GM19238 (cell line): ENCODE measurements around the gene MYO1B.

Experiments
- DNase-seq: peaks from one replicate; pipeline ENCODE4 v3.0.0; 2011; ENCODE audit warnings: low spot score; ENCODE audit not compliant: insufficient read length

MYO1B gene

DNA sequence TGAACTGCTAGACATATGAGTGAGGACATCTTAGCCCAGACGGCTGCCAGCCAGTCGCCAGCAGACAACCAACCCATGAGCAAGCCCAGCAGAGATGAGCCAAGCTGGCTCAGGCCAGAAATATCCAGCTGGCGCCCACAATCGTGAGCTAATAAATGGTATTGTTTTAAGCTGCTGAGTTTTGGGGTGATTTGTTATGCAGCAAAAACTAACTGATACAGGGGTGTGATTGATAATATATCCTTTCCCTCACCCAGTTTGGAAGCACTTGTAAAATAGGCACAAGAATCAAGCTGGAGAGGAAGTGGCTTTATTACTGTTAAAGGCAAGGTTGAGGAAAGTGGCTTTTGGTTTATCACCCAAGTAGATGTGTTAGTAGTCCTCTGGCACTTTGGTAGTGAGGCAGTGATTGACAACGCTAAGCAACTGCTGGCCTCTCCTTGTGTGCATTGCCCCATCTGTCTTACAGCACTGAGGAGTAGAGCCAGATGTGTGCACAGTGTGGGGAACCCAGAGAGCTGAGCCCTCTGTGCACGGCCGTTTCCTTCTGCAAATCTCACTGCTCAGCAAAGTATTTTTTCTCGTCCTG lies 110.1 kb downstream of the MYO1B start:
- no peak for DNase-seq

DNA sequence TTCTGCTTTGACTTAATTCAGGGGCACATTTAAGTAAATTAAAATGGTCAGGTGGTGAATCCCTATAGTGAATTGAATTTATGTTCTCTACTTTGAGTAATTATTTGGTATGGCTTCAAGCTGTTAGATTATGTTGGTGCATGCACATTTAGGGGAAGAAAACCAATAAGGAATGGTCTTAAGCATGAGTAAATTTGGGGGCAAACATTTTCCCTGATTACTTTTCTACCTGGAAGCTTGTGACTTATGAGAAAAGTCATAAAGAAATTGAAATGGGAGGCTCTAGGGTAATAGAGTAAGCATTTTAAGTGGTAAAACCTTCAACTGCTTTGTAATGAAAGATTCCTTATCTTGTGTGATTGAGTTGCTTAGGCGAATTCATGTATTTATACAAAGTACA lies 112.5 kb downstream of the MYO1B start:
- DNase-seq, result no peak

DNA sequence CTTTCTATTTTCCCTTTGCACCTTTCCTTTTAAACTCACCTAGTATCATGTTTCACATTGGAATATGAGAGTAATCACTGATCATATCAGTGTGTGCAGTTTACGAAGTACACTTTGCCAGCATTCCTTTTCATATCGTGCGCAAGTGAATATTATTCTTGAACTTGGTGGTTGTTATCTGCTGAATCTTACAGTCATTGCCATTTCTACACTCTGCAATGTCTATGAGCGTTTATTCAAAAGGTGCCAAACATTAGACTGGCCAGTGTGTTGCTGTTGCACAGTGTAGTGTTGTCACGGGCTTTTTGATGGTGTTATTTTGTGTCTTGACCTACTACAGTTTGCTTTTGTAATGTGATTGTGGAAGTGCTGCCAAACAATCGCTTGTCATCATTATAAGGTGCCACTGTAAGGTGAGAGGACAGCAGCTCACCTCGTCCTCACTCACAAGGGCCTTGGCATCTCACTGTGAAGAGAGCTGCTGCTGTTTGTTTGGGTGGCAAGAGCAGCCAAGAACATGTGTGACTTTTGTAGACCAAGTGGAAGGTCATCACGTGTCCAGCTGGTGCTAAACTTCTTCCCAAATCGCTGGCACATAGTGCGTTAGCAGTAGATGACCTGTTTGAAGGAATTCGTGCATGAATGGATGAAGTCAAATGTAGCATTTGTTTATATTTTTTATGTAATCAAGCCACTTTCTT lies 113.3 kb downstream of the MYO1B start:
- no peak for DNase-seq

DNA sequence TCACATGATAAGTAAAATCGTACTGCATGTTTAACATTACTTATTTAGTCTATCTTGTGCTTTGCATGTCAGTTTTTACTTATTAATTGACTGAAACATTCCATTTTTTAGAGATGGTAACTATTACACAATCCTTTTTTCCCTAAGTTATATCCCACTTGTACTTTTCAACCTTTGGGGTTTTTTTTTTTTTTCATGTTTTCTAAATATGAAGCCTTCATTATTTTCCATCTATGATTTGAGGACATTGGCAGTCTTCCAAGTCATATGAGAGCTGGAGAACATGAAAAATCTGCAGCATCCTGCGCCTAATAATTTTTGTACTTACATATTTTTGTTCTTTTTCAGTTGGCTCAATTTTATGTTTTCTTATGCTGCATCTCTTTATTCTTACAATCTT lies 113.9 kb downstream of the MYO1B start:
- no peak for DNase-seq

DNA sequence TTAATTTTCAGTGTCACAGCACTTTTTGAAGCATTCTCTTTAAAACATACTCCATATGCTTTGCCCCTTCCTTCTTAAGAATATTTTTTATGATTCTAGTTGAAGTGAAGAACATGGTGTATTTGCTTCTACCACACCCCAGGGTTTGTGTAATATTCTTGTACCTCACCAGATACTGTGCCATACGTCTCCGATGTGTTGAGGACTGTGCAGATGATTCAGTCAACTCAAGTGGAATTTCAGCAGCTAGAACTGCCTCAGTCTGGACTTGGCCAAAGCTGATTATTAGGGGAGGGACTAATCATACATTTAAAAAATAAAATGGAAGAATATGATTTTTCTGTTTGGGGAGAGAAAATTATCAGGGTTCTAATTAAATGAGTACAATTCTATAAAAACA lies 115.7 kb downstream of the MYO1B start:
- no peak for DNase-seq

DNA sequence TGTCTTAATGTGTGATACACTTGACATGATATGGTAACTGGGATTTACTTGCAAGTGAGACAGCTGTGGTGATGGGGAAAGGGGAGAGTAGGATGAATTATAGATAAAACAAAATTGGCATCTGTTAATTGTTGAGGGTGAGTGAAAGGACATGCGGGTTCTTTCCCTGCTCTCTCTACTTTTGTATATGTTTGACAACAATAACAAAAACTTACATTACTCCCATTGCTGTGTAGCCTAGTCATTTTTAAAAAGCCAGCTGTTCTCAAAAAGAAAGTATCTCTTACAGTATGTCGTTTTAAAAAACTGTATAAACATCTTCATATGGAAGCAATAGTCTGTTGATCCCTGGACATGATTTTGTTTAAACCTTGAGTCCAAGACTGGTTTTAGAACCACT lies 117.6 kb downstream of the MYO1B start:
- DNase-seq, result no peak

DNA sequence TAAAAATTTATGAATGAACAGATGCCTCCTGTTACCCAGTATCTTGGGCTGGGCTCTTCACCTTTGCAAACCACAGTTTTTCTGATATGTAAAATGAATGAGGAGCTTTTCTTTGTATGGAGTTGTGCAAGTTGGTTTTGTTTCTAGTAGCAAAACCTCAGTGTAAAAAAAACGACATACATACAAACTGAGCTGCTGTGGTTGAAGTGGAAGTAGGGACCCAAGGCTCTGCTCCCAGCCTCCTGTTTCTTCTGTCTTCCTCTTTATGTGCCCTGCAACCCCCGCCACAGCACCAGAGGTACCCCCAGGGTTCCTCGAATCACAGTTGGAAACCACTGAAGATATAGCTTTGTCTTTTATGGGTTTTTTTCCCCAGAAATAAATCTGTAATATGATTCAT lies 118.1 kb downstream of the MYO1B start:
- no peak for DNase-seq

DNA sequence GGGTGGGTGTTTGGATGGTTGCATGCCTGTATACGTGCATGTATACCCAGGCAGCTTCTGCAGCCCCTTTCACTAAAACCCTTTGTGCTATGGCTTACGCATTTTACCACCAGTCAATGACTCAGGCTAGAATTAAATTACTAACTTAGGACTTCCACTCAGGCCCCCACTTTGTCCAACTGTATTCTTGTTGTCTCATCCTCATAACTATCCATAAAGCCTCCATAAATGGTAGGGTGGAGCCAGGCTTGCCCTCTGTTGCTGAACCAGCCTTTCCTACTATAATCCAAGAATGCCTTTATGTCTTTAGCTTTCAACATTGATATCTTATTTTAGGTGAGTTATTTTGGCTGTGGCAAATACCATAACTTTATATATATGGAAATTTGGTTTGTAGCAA lies 119.9 kb downstream of the MYO1B start:
- DNase-seq, result no peak

DNA sequence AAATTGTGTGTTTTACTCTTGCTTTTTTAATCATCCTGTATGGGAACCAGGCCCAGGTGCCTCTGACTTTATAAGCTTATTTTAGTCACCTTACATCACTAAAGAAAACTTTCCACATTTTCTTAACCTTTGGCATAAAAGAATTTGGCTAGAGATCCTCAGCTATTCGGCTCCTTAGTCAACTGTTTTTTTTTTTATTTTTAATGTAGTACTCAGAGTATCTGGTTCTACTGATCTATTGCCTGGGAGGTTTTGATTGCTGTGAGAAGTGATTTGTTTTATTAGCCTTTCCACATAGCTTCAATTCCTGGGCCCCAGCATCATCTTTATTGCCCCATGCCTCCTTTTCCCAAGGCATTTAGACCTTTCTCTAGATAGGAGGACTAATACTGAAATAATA lies 121.0 kb downstream of the MYO1B start:
- DNase-seq, result no peak

DNA sequence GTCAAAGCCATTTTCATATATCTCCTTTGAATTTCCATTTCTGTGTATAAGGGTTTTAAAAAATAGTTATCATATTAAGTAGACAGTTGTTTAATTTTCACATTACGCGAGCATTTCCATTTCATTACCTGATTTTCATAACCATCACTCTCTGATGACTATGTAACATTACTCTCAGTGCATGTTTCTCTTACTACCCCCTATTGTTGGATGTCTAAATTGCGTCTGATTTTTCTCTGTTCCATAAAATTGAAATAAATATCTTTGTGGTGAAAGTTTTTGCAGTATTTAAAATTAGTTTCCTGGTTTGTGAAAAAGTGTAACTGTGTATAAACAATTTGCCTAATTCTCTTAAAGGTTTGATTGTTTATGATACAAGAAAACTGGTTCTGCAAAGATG lies 123.8 kb downstream of the MYO1B start:
- no peak for DNase-seq

DNA sequence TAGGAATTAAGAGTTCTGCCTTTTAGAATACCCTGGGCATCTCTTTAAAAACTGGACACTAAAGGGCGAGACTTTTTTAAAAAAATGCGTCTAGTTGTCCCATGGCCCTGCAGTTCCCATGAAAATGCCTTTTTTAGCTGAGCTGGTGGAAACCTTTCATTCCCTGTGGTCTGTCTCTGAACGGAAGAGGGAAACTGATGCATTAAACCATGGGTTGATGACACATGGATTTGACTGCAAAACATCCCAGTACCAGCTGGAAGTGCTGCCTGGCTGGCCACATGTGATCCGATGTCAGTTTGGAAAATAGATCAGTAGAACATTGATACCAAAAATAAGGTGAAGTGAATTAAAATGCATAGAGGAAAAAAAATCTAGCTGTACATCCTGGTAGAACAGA lies 129.2 kb downstream of the MYO1B start:
- no peak for DNase-seq

DNA sequence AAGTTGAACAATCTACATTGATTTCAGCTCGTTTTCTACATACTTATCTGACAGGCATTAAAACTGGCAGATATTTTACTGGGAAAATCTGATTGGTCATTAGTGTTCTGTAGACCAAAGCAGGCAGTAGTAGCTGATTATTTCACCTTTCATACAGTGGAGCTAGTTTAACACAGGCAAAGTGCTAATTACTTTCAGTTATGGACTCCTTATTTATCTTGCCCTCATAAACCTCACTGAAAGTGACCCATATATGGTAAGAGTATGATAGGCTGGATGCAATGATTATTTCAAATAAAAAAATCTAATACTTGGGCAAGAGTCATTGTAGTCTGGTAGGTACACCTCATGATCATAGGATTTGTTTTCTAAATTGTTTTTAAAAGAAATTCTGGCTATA lies 129.7 kb downstream of the MYO1B start:
- DNase-seq, result no peak

DNA sequence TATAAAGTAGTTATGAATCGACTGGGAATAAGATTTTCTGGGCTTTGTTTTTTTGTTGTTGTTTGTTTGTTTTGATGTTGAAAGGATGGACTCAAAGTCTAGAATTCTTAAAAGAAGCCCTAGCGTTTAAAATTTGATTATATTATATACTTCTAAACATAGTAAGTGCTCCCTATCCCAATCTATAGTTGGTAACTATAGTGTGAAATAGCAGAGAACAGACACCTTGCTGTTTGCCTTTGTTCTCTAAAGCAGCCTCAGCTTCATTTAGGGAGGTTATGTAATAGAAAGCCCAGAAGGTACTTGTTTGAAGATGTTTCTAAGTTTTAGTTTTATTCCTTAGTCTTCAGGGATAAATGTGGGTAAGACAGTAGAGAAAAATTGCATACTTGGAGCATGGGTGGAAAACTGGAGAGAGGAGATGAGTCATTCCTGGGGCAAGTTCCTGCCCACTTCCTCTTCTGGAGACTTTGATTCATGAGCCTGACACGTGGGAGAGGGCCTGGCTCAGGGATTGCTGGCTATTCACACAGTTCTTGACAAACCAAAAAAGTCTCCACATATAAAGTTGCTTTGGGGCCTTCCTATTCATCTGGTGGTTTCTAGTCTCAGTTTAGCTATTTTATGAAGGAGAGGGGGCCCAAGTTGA lies 131.9 kb downstream of the MYO1B start:
- no peak for DNase-seq

DNA sequence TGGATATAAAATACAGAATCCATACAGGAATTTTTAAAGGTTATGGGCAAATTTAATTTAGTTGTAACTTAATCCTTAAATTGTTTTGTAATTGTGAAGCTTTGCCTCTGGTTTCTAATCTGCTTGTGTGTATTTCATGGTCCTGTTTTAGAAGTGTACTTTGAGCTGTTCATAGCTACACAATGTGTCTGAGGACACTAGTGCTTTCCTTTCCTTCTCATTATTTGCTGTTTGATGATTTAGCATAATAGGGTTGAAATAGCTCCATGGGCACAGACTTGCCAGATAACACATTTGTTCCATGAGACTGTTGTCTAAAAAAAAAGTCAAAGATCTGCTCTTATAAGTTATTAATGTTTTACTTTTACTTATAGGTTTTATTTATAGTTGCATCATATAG lies 134.2 kb downstream of the MYO1B start:
- DNase-seq, result no peak

DNA sequence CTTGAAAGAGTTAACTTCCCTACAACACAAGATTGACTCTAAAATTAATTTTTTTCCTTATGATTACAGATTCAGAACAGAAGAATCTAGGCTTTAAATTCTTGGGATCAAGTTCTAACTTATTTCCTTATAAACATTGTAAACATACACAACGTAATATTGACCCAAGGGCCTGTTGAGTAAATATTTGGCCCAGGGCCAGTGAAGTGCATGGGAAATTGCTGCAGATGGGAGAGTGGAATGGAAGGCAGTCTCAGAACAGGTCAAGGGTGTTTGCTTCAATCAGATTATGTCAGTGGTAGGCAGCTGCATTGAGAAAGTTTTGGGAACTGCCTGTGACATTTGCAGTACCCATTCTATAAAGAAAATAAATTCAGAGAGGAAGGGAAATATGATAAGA lies 137.6 kb downstream of the MYO1B start:
- no peak for DNase-seq

DNA sequence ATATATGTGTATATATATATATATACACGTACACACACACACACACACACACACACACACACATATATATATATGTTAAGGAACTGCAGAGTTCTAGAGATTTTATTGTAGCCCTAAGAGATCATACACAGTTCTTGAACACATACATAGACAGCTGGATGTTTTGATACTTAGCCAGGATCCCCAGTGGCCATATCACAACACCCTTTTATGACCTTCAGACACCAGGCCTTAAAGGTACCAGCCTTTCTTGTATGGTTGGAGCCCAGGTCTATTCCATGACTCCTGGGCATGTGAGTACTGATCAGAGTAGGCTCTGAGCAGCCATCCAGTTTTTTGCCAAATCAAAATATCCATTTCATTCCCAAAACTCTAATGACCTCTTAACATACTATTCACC lies 138.3 kb downstream of the MYO1B start:
- no peak for DNase-seq

DNA sequence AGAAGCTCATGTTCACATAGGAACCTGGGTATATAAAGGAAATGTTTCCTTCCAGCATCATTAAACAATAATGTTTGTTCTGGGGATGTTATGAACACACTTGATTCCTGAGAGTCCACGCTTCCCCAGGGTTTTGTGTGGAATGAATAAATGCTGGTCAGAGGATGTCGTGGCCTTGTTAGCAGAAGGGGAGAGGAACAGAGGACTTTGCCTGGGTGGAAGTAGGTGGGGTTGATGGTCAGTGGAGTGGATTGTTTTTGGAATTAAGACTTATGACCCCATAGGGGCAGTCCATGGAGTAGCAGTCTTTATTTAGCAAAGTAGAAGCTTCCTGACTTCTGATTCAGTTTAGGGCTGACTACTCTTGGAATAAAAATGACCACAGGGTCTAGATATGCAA lies 139.6 kb downstream of the MYO1B start:
- DNase-seq, result no peak

DNA sequence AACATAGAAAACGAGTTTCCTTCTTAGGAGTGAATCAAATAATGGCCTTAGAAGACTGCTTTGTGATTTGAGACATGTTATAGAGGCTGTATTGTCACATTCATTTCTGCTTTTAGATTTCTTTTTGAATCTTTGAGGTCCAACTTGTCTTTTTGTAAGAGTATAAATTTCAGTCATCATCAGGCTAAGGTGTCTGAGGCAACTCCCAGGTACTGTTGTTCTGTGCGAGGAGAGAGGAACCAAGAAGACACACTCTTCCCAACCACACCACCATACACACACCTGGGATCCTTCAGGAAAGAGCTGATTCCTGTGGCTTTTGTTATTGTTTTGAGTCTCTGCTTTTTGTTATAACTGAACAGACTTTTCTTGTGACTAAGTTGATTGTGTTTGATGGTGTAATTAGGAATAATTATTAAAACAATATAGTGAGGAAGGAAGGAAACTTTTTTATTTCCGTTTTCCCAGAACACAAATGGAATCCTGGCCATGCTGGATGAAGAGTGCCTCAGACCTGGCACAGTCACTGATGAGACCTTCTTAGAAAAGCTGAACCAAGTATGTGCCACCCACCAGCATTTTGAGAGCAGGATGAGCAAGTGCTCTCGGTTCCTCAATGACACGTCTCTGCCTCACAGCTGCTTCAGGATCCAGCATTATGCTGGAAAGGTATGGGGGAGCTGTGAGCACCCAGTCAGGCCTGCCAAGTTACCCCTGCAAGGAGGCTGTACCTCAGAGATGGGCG lies 140.4 kb downstream of the MYO1B start:
- no peak for DNase-seq

DNA sequence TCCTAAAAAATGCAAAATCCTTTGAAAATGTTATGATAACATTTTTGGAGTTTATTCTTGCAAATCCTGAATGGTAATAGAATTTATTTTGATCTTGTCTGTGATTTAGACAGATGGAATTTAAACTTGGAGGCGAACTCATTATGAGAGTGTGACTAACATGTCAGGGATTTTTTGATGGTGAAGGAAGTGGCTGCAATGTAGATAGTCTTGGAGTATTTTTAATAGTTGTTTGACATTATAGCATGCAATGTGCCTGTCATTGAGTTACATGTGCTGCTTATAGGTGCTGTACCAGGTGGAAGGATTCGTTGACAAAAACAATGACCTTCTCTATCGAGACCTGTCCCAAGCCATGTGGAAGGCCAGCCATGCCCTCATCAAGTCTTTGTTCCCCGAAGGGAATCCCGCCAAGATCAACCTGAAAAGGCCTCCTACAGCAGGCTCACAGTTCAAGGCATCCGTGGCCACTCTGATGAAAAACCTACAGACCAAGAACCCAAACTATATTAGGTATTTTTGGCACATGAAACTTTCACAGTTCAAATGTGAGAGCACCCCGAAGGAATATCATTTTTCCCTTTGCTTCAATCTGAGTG lies 141.8 kb downstream of the MYO1B start:
- no peak for DNase-seq

DNA sequence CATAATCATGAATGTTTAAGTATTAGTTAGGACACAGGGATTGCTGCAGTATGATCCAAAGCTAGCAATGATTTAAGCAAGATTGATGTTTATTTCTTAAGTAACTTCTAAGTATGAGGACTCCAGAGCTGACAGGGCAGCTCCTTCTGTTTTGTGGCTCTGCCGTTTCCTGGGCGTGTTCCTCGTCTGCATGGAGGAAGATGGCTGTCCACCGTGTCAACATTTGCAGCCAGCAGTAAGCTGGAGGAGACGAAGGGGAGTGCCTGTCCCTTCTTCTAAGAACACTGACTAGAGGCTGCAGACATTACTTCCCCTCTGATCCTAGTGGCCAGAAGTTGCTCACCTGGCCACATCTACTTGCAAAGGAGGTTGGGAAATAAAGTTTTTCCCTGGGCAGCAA lies 144.1 kb downstream of the MYO1B start:
- no peak for DNase-seq

DNA sequence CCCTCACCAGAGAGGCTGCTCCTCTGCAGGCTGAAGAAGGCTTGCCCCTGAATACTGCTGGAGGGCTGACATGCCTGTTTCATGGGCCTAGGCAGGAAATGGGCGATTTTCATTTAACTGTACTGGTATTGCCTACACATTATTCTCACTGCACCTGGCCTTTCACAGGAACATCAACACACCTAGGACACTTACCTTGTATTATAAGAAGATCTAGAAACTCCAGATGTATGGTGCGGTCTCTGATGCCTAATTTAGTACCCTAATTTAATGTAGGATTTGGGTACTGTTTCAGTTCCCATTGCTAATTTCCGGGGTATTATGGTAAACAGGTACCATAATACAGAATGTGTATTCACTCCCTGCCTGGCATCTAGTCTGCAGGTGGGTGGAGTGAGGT lies 146.0 kb downstream of the MYO1B start:
- DNase-seq, result no peak

DNA sequence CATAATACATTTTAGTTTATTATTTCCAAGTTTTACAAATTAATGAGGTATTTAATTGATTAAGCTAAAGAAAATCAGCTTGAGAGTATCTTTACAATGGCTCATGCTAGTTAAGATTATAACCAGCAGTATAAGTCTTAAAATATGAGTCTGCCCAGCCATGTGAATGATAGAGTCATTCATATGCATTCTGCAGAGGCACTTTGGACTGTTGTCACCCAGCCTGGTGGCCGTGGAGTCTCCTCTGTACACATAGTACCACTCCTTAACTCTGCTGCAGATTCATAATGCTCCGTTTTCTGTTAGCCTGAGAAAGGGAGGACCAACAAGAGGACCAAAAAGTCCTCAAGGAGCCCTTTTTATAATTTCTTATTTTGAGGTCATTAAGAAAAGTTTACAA lies 148.8 kb downstream of the MYO1B start:
- no peak for DNase-seq
